Muscle of leg (tissue), 11 donors: ENCODE measurements around the gene ANXA5. TPM values are rescaled to one million over a fixed set of nuclear protein-coding genes. Genes with fewer than 3 reads are reported as not detected.
"Not testable (repeated sequence)": the region's sequence is repeated elsewhere in the genome, so short reads cannot be mapped to it uniquely, and the experiment has no call there.

ENCODE experiments used
- DNase-seq: peaks from one replicate; pipeline ENCODE4 v3.0.0; 2013
- H3K27ac ChIP-seq: one replicate; pipeline ENCODE4 v1.5.1; 2013; ENCODE audit warnings: mild to moderate bottlenecking, low read length, control low read depth
- H3K27me3 ChIP-seq: one replicate; pipeline ENCODE4 v1.6.1; 2013; ENCODE audit warnings: low read length; ENCODE audit not compliant: control insufficient read depth, insufficient read depth
- H3K36me3 ChIP-seq: one replicate; pipeline ENCODE4 v1.6.1; 2013; ENCODE audit warnings: low read length; ENCODE audit not compliant: control insufficient read depth, insufficient read depth
- H3K4me1 ChIP-seq: one replicate; pipeline ENCODE4 v1.6.1; 2013; ENCODE audit warnings: low read length; ENCODE audit not compliant: control insufficient read depth, insufficient read depth
- H3K4me3 ChIP-seq: one replicate; pipeline ENCODE4 v1.5.1; 2013; ENCODE audit warnings: low read length, control low read depth
- H3K9me3 ChIP-seq: replicated peaks from 2 replicates; pipeline ENCODE4 v1.6.1; 2013; ENCODE audit warnings: low read depth, low read length; ENCODE audit not compliant: control insufficient read depth
- WGBS: methylation state at CpG from one replicate; pipeline ENCODE4 v1.1.5; 2013; ENCODE audit warnings: missing lambda C conversion rate; ENCODE audit not compliant: insufficient coverage; 5-methylcytosine and 5-hydroxymethylcytosine counted together
- polyA plus RNA-seq, 8 donors: library from polyadenylated mRNA; unstranded; fragments of 120-200 nt; gene quantifications; one replicate each; pipeline versions ENCODE4 v1.2.1 to v1.2.3, GENCODE V29; 2013; ENCODE audit warnings: inconsistent platforms in 1 of 8, low replicate concordance in 1 of 8; ENCODE audit not compliant: insufficient read length in 8 of 8, insufficient read depth in 1 of 8
- total RNA-seq: library from RNA; stranded (reverse); fragments of 120-200 nt; gene quantifications from one replicate; pipeline ENCODE4 v1.2.4, GENCODE V29; 2013

Gene ANXA5
- total and polyA plus RNA-seq, 9 donors, result 201 to 498 (median 310) TPM

DNA sequence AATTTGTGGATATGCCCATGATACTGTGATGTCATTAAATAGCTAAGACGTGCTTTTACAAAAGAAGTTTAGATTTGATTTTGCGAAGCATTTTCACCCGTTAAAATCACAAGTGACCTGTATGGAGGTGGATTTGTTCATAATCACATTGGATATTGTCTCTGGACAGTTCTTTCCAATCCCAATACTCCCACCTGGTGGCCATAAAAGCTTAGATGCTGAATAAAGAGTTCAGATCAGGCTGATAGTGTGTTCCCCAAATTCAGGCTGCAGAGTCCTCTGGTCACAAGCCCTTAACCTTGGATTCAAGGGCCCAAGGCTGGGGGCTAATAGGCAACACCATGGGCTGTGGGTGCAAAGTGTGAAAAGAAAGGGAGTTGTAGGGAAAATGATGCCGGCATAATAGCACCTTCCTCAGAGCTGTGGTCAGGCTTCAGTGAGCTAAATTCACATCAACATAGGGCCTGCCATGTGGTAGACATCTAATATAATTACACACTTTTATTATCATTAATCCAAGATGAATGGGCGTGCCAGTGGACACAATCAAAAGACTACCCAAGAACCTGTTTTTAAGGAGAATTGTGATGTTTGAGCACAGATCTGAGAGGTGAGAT lies 40.1 kb upstream of the ANXA5 start:
- H3K27me3 ChIP-seq, result no peaks in the 10 kb centered on the region
- WGBS, result 40% methylated on average over 1 of the region's 5 CpGs
- DNase-seq, result peak; percentile 63
- no peak overlapping the region for H3K27ac ChIP-seq
- no peaks in the 10 kb centered on the region for H3K9me3 ChIP-seq
- H3K4me1 ChIP-seq, result peaks cover 12% of the 10 kb centered on the region
- H3K36me3 ChIP-seq, result no peaks in the 10 kb centered on the region
- no peak overlapping the region for H3K4me3 ChIP-seq

- Histone ChIP-seq H3K9me3 (no peaks in the 10 kb centered on the region), H3K4me1 (peaks cover 9% of the 10 kb centered on the region), H3K27me3 (no peaks in the 10 kb centered on the region), H3K27ac (no peak overlapping the region), H3K4me3 (no peak overlapping the region), H3K36me3 (no peaks in the 10 kb centered on the region)
- no CpG with 5 or more reads among the region's 1 CpG for WGBS
- no peak for DNase-seq
These were observed 37.8 kb upstream of the ANXA5 start for GRCh38 chr4:121734571-121734970.

DNA sequence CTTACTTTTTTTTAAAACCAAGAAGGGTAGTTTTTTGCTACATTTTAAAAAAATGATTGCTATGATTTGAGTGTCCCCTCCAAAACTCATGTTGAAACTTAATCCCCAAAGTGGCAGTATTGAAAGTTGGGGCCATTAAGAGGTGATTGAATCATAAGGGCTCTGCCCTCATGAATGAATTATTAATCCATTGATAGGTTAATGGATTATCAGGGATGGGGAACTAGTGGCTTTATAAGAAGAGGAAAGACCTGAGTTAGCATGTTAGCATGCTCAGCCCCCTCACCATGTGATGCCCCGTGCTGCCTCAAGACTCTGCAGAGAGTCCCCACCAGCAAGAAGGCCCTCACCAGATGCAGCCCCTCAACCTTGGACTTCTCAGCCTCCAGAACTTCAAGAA lies 37.2 kb upstream of the ANXA5 start:
- no peak for DNase-seq
- no peaks in the 10 kb centered on the region for H3K36me3 ChIP-seq
- WGBS, result no CpG with 5 or more reads among the region's 1 CpG
- H3K27ac ChIP-seq, result no peak overlapping the region
- H3K4me1 ChIP-seq, result peaks cover 4% of the 10 kb centered on the region
- H3K27me3 ChIP-seq, result no peaks in the 10 kb centered on the region
- H3K4me3 ChIP-seq, result no peak overlapping the region
- H3K9me3 ChIP-seq, result no peaks in the 10 kb centered on the region

DNA sequence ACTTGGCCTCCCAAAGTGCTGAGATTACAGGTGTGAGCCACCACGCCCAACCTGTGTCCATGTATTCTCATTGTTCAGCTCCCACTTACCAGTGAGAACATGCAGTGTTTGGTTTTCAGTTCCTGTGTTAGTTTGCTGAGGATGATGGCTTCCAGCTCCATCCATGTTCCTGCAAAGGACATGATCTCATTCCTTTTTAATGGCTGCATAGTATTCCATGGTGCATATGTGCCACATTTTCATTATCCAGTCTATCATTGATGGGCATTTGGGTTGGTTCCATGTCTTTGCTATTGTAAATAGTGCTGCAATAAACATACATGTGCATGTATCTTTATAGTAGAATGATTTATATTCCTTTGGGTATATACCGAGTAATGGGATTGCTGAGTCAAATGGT lies 33.0 kb upstream of the ANXA5 start:
- not testable (repeated sequence) for H3K9me3 ChIP-seq, H3K27ac ChIP-seq, H3K4me1 ChIP-seq, H3K36me3 ChIP-seq, H3K27me3 ChIP-seq, DNase-seq, H3K4me3 ChIP-seq
- WGBS, result no CpG with 5 or more reads among the region's 2 CpGs

GRCh38 chr4:121728798-121729226 lies 32.0 kb upstream of the ANXA5 start:
- no peaks in the 10 kb centered on the region for H3K36me3 ChIP-seq

DNA sequence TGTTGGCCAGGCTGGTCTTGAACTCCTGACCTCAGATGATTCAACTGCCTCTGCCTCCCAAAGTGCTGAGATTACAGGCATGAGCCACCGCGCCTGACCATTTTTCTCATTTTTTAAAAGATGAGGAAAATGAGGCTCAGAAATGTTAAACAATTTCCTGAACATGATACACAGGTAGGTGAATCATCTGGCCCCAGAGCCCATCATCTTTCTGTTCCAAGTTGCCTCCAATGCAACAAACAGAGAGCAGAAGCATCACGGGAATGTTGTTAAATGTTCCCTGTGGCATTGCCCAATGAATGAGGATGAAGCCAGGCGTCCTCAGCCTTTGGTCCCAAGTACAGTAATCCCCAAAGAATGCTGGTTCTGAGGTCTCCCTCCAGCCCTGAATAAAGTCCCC lies 31.3 kb upstream of the ANXA5 start:
- no peaks in the 10 kb centered on the region for H3K9me3 ChIP-seq
- no peak overlapping the region for H3K4me3 ChIP-seq
- H3K27me3 ChIP-seq, result no peaks in the 10 kb centered on the region
- no peaks in the 10 kb centered on the region for H3K36me3 ChIP-seq
- H3K4me1 ChIP-seq, result no peaks in the 10 kb centered on the region
- H3K27ac ChIP-seq, result no peak overlapping the region
- 67% methylated on average over 1 of the region's 4 CpGs for WGBS
- DNase-seq, result no peak

More at GRCh38 chr4:121728798-121729226, 32.0 kb upstream of the ANXA5 start:
- Histone ChIP-seq H3K9me3 (no peaks in the 10 kb centered on the region), H3K4me1 (no peaks in the 10 kb centered on the region), H3K4me3 (no peak overlapping the region), H3K27me3 (no peaks in the 10 kb centered on the region), H3K27ac (no peak overlapping the region)
- DNase-seq, result no peak
- no CpG with 5 or more reads among the region's 3 CpGs for WGBS

- Histone ChIP-seq H3K27ac (no peak overlapping the region), H3K4me1 (no peaks in the 10 kb centered on the region), H3K36me3 (no peaks in the 10 kb centered on the region), H3K9me3 (no peaks in the 10 kb centered on the region), H3K4me3 (no peak overlapping the region), H3K27me3 (no peaks in the 10 kb centered on the region)
- no CpG with 5 or more reads among the region's 3 CpGs for WGBS
- peak; percentile 66 for DNase-seq
These were observed 30.0 kb upstream of the ANXA5 start for GRCh38 chr4:121726642-121727268.

DNA sequence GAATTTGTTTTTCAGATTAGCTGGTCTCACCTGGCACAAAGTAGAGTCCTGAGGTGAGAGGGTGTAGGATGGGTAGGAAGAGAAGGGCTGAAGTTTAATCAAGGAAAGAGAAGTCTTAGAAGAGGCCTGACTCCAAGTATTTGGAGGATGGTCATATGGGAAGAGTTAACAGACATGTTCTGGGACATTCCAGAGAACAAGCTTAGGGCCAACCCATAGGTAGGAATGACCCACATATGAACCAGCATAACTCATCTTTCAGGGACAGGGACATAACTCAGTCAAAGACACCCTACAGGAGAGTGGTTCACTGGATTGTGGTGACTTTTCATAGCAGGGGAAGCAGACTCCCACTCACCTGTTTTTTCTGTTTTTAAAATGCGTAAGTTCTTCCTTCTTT lies 27.9 kb upstream of the ANXA5 start:
- Histone ChIP-seq H3K9me3 (no peaks in the 10 kb centered on the region), H3K36me3 (no peaks in the 10 kb centered on the region), H3K4me3 (no peak overlapping the region), H3K4me1 (no peaks in the 10 kb centered on the region), H3K27me3 (no peaks in the 10 kb centered on the region), H3K27ac (no peak overlapping the region)
- DNase-seq, result no peak
- no CpG with 5 or more reads among the region's 1 CpG for WGBS

DNA sequence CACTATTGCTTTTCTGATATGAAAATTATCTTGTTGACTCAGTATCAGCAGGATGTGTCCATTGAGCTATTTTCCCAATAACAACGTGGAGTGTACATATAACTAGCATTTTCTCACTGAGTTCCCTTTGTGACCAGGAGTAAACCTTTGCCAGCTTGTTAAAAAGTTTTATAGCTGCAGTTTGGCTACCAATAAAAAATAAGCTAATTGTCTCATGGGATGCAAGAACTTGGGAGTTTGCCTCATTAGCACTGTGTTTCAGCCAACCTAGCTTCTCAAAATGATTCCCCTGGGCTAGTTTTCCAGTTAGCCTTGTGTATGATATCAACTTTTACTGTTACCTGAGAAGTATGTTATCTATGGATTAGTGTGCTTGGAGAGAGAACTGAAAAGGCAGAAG lies 24.9 kb upstream of the ANXA5 start:
- Histone ChIP-seq H3K27me3 (no peaks in the 10 kb centered on the region), H3K27ac (no peak overlapping the region), H3K4me3 (no peak overlapping the region), H3K36me3 (no peaks in the 10 kb centered on the region), H3K4me1 (no peaks in the 10 kb centered on the region), H3K9me3 (no peaks in the 10 kb centered on the region)
- DNase-seq, result no peak
- WGBS, result no CpG with 5 or more reads among the region's 1 CpG

DNA sequence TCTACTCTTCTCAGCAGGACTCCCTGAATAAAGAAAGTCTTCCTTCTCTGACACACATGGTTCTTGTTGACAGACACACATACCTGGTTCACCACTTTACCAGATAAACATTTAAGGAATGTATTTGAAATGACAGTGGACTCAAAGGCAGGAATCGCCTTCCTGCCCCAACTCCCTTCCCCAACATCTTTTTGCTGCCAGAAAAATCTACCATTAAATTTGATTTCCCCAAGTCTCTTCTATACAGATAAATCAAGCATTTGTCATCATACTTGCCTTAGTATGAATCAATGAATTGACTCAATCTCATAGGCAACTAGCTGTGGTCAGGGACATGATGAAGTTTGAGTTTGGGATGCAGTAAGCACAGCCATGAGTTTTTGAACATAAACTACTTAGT lies 23.3 kb upstream of the ANXA5 start:
- Histone ChIP-seq H3K36me3 (no peaks in the 10 kb centered on the region), H3K27ac (no peak overlapping the region), H3K9me3 (no peaks in the 10 kb centered on the region), H3K4me1 (no peaks in the 10 kb centered on the region), H3K4me3 (no peak overlapping the region), H3K27me3 (no peaks in the 10 kb centered on the region)
- no CpG with 5 or more reads among the region's 1 CpG for WGBS
- DNase-seq, result no peak
